Measurements from ENCODE around the gene TP53RK.

Gene TP53RK

GRCh38 chr20:46720019-46720418 lies 30.8 kb upstream of the TP53RK start:
- FAIRE-seq (no peak), DNase-seq (ENCODE audit: insufficient read length, low spot score) (no peak)
- TF ChIP-seq TAF1 (IDR thresholded peaks at IDR 0.05; ENCODE audit: low read depth, low read length) (no peak), SPI1 (IDR thresholded peaks at IDR 0.05; ENCODE audit: low read depth, low read length) (no peak), POU2F2 (IDR thresholded peaks at IDR 0.05; ENCODE audit: low read depth, low read length) (no peak), POLR2A (IDR thresholded peaks at IDR 0.05; ENCODE audit: low read depth, low read length) (no peak), PAX5 (IDR thresholded peaks at IDR 0.05; ENCODE audit: insufficient read depth, low read length, severe bottlenecking) (no peak), POLR2AphosphoS5 (IDR thresholded peaks at IDR 0.05; ENCODE audit: low read depth, low read length) (no peak)

DNA sequence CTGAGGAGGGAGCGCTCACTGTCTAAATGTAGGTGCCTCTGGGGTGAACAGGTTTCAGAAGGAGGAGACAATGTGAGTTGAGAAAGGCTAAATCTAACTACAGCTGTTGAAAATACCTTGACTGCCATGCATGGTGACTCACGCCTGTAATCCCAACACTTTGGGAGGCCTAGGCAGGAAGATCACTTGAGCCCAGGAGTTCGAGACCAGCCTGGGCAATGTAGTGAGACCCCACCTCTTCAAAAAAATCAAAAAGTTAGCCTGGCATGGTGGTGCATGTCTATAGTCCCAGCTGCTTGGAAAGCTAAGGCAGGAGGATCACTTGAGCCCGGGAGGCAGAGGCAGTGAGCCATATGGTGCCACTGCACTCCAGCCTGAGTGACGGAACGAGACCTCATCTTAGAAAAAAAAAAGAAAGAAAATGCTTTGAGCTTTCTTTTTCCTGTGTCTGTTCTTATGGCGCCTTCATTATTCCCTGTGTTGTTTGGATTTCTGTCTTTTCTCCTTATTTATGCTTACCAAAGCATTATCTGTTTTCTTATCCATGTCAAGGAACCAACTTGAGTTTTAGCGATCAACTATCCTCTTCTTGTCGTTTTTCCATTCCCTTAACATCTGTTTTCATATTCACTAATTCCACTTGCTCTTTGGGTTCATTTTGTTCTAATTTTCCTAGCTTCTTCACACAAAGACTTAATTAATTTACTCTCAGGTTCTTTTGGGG lies 28.7 kb upstream of the TP53RK start:
- TF ChIP-seq POLR2A (IDR thresholded peaks at IDR 0.05; ENCODE audit: low read depth, low read length), result no peak
- no peak for TF ChIP-seq POU2F2 (IDR thresholded peaks at IDR 0.05; ENCODE audit: low read depth, low read length)
- TF ChIP-seq PAX5 (IDR thresholded peaks at IDR 0.05; ENCODE audit: insufficient read depth, low read length, severe bottlenecking), result no peak
- no peak for TF ChIP-seq TAF1 (IDR thresholded peaks at IDR 0.05; ENCODE audit: low read depth, low read length)
- TF ChIP-seq POLR2AphosphoS5 (IDR thresholded peaks at IDR 0.05; ENCODE audit: low read depth, low read length), result no peak
- no peak for TF ChIP-seq SPI1 (IDR thresholded peaks at IDR 0.05; ENCODE audit: low read depth, low read length)
- FAIRE-seq (no peak), DNase-seq (ENCODE audit: insufficient read length, low spot score) (no peak)

GRCh38 chr20:46715292-46715756 lies 26.1 kb upstream of the TP53RK start:
- TF ChIP-seq POU2F2 (IDR thresholded peaks at IDR 0.05; ENCODE audit: low read depth, low read length) (no peak), POLR2A (IDR thresholded peaks at IDR 0.05; ENCODE audit: low read depth, low read length) (no peak), SPI1 (IDR thresholded peaks at IDR 0.05; ENCODE audit: low read depth, low read length) (no peak), POLR2AphosphoS5 (IDR thresholded peaks at IDR 0.05; ENCODE audit: low read depth, low read length) (no peak), TAF1 (IDR thresholded peaks at IDR 0.05; ENCODE audit: low read depth, low read length) (no peak), PAX5 (IDR thresholded peaks at IDR 0.05; ENCODE audit: insufficient read depth, low read length, severe bottlenecking) (no peak)
- FAIRE-seq (no peak), DNase-seq (ENCODE audit: insufficient read length, low spot score) (no peak)

DNA sequence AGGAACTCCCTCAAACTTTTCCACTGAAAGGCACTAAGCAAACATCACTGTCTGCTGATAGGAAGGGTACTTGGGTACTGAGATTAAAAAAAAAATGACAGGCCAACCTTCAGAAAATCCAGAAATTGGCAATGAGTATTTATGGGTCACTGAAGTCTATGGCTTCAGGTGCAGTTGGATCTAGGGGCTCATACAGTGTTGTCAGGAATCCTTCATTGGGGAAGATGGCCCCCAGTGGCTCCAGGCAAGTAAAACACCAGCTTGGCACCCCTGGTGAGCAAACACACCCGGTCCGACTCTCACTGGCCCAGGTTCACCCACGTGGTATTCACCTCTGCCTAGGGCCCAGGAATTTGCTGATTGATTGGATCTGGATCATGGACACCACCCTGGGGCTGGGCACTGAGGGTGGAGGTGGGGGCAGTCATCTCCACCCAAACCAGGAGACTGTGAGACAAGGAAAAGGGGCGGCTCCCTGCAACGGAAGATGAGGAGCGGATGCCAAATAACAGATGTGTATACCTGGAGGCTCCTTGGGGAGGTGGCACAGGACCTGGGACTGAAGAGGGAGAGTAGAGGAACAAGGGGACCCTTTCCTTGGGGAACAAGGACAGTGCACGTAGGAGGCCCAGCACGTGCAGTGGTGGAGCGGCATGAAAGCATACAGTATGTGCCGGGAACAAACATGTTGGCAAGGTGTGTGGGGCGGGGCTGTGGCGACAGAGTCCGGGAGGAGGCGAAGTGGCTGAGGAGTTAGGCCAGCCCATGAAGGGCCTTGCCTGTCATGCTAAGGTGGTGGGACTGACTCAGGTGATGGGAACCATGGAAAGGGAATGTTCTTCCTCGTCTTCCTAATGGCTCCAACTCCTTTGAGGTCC lies 25.0 kb upstream of the TP53RK start:
- FAIRE-seq (no peak), DNase-seq (ENCODE audit: insufficient read length, low spot score) (no peak)
- TF ChIP-seq POU2F2 (IDR thresholded peaks at IDR 0.05; ENCODE audit: low read depth, low read length) (no peak), SPI1 (IDR thresholded peaks at IDR 0.05; ENCODE audit: low read depth, low read length) (no peak), POLR2AphosphoS5 (IDR thresholded peaks at IDR 0.05; ENCODE audit: low read depth, low read length) (no peak), PAX5 (IDR thresholded peaks at IDR 0.05; ENCODE audit: insufficient read depth, low read length, severe bottlenecking) (no peak), TAF1 (IDR thresholded peaks at IDR 0.05; ENCODE audit: low read depth, low read length) (no peak), POLR2A (IDR thresholded peaks at IDR 0.05; ENCODE audit: low read depth, low read length) (no peak)

- TF ChIP-seq PAX5 (IDR thresholded peaks at IDR 0.05; ENCODE audit: insufficient read depth, low read length, severe bottlenecking) (no peak), TAF1 (IDR thresholded peaks at IDR 0.05; ENCODE audit: low read depth, low read length) (no peak), POLR2A (IDR thresholded peaks at IDR 0.05; ENCODE audit: low read depth, low read length) (no peak)
- no peak for FAIRE-seq
- no peak for DNase-seq (ENCODE audit: insufficient read length, low spot score)
Observed at GRCh38 chr20:46712056-46712636, 22.9 kb upstream of the TP53RK start.

GRCh38 chr20:46710153-46710913 lies 21.1 kb upstream of the TP53RK start:
- TF ChIP-seq PAX5 (IDR thresholded peaks at IDR 0.05; ENCODE audit: insufficient read depth, low read length, severe bottlenecking) (no peak), POLR2AphosphoS5 (IDR thresholded peaks at IDR 0.05; ENCODE audit: low read depth, low read length) (no peak), SPI1 (IDR thresholded peaks at IDR 0.05; ENCODE audit: low read depth, low read length) (no peak), POU2F2 (IDR thresholded peaks at IDR 0.05; ENCODE audit: low read depth, low read length) (no peak), TAF1 (IDR thresholded peaks at IDR 0.05; ENCODE audit: low read depth, low read length) (no peak), POLR2A (IDR thresholded peaks at IDR 0.05; ENCODE audit: low read depth, low read length) (no peak)
- FAIRE-seq (no peak), DNase-seq (ENCODE audit: insufficient read length, low spot score) (no peak)

- no peak for TF ChIP-seq POLR2AphosphoS5 (IDR thresholded peaks at IDR 0.05; ENCODE audit: low read depth, low read length)
- no peak for TF ChIP-seq POLR2A (IDR thresholded peaks at IDR 0.05; ENCODE audit: low read depth, low read length)
- no peak for TF ChIP-seq POU2F2 (IDR thresholded peaks at IDR 0.05; ENCODE audit: low read depth, low read length)
- TF ChIP-seq TAF1 (IDR thresholded peaks at IDR 0.05; ENCODE audit: low read depth, low read length), result no peak
- no peak for FAIRE-seq
- no peak for DNase-seq (ENCODE audit: insufficient read length, low spot score)
Observed at GRCh38 chr20:46709459-46710152, 20.4 kb upstream of the TP53RK start, which contains the start of gene SLC2A10. Gene SLC2A10 (plus strand): TSS chr20:46709649. CDS start chr20:46709737, 88 bp downstream.

DNA sequence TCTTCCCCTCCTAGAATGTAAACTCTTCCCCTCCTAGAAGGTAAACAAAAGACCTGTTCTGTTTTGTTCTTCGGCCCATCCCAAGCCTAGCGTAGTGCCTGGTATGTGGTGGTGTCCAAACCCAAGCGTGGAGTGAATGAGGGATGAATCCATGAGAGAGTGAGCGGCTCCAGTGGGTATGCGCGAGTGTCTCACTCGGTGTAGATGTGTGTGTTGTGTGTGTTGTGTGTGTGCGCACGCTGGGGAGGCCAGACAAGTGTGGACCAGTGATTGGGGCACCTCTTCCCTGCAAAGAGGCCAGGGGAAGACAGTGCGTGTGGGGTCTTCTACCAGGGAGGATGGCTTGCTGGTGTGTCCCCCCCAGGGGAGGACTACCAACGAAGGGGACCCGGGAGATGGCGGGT lies 19.8 kb upstream of the TP53RK start:
- no peak for DNase-seq (ENCODE audit: insufficient read length, low spot score)
- FAIRE-seq, result no peak
- TF ChIP-seq POLR2A (IDR thresholded peaks at IDR 0.05; ENCODE audit: low read depth, low read length) (no peak), PAX5 (IDR thresholded peaks at IDR 0.05; ENCODE audit: insufficient read depth, low read length, severe bottlenecking) (no peak), TAF1 (IDR thresholded peaks at IDR 0.05; ENCODE audit: low read depth, low read length) (no peak), POLR2AphosphoS5 (IDR thresholded peaks at IDR 0.05; ENCODE audit: low read depth, low read length) (no peak), SPI1 (IDR thresholded peaks at IDR 0.05; ENCODE audit: low read depth, low read length) (no peak), POU2F2 (IDR thresholded peaks at IDR 0.05; ENCODE audit: low read depth, low read length) (no peak)
